Mucosa of stomach (tissue), 1 donor: ENCODE data around the gene EBP.

Experiments used
- H3K27me3 ChIP-seq: one replicate; pipeline ENCODE4 v1.7.0; 2013; ENCODE audit warnings: mild to moderate bottlenecking, low read length; ENCODE audit not compliant: control insufficient read depth, insufficient read depth
- H3K36me3 ChIP-seq: one replicate; pipeline ENCODE4 v1.7.0; 2013; ENCODE audit warnings: low read length; ENCODE audit not compliant: control insufficient read depth, insufficient read depth
- H3K4me1 ChIP-seq: one replicate; pipeline ENCODE4 v1.7.0; 2013; ENCODE audit warnings: mild to moderate bottlenecking, low read length; ENCODE audit not compliant: control insufficient read depth, insufficient read depth
- H3K4me3 ChIP-seq: one replicate; pipeline ENCODE4 v1.7.0; 2013; ENCODE audit warnings: low read length
- H3K9ac ChIP-seq: one replicate; pipeline ENCODE4 v1.7.0; 2013; ENCODE audit warnings: mild to moderate bottlenecking, low read length, moderate library complexity
- H3K9me3 ChIP-seq: one replicate; pipeline ENCODE4 v1.7.0; 2013; ENCODE audit warnings: mild to moderate bottlenecking, low read length, moderate library complexity; ENCODE audit not compliant: control insufficient read depth
- donor health status: Pancreatic carcinoma.

Gene EBP

GRCh38 chrX:48480142-48480541, 41.5 kb upstream of the EBP start:
- no peak overlapping the region for H3K9ac ChIP-seq
- no peaks in the 10 kb centered on the region for H3K36me3 ChIP-seq
- no peak overlapping the region for H3K4me3 ChIP-seq
- no peaks in the 10 kb centered on the region for H3K4me1 ChIP-seq
- H3K9me3 ChIP-seq = no peaks in the 10 kb centered on the region
- no peaks in the 10 kb centered on the region for H3K27me3 ChIP-seq

- Histone ChIP-seq H3K4me3 (no peak overlapping the region), H3K9me3 (no peaks in the 10 kb centered on the region), H3K4me1 (no peaks in the 10 kb centered on the region), H3K27me3 (no peaks in the 10 kb centered on the region), H3K9ac (no peak overlapping the region), H3K36me3 (no peaks in the 10 kb centered on the region)
These were observed 41.0 kb upstream of the EBP start for GRCh38 chrX:48480583-48480982.

- Histone ChIP-seq H3K27me3 (no peaks in the 10 kb centered on the region), H3K4me1 (peaks cover 5% of the 10 kb centered on the region), H3K9me3 (no peaks in the 10 kb centered on the region), H3K4me3 (no peak overlapping the region), H3K9ac (no peak overlapping the region), H3K36me3 (no peaks in the 10 kb centered on the region)
These were observed 39.1 kb upstream of the EBP start for GRCh38 chrX:48482526-48482925.

GRCh38 chrX:48487362-48487798, 34.2 kb upstream of the EBP start:
- H3K4me3 ChIP-seq = no peak overlapping the region
- H3K9ac ChIP-seq = no peak overlapping the region
- peaks cover 11% of the 10 kb centered on the region for H3K4me1 ChIP-seq
- H3K27me3 ChIP-seq = no peaks in the 10 kb centered on the region
- no peaks in the 10 kb centered on the region for H3K9me3 ChIP-seq
- no peaks in the 10 kb centered on the region for H3K36me3 ChIP-seq

GRCh38 chrX:48488034-48488433, 33.6 kb upstream of the EBP start:
- H3K9ac ChIP-seq = no peak overlapping the region
- no peak overlapping the region for H3K4me3 ChIP-seq
- no peaks in the 10 kb centered on the region for H3K36me3 ChIP-seq
- peaks cover 11% of the 10 kb centered on the region for H3K4me1 ChIP-seq
- H3K27me3 ChIP-seq = no peaks in the 10 kb centered on the region
- H3K9me3 ChIP-seq = no peaks in the 10 kb centered on the region

- Histone ChIP-seq H3K9ac (no peak overlapping the region), H3K27me3 (no peaks in the 10 kb centered on the region), H3K4me1 (peaks cover 11% of the 10 kb centered on the region), H3K36me3 (no peaks in the 10 kb centered on the region), H3K4me3 (no peak overlapping the region), H3K9me3 (no peaks in the 10 kb centered on the region)
These were observed 32.3 kb upstream of the EBP start for GRCh38 chrX:48489296-48489695.

- H3K4me3 ChIP-seq = no peak overlapping the region
- no peak overlapping the region for H3K9ac ChIP-seq
- H3K36me3 ChIP-seq = no peaks in the 10 kb centered on the region
- no peaks in the 10 kb centered on the region for H3K9me3 ChIP-seq
- no peaks in the 10 kb centered on the region for H3K27me3 ChIP-seq
- peaks cover 11% of the 10 kb centered on the region for H3K4me1 ChIP-seq
These were observed 31.7 kb upstream of the EBP start for GRCh38 chrX:48489892-48490291.

GRCh38 chrX:48490661-48491060, 30.9 kb upstream of the EBP start:
- Histone ChIP-seq H3K27me3 (no peaks in the 10 kb centered on the region), H3K4me3 (no peak overlapping the region), H3K36me3 (no peaks in the 10 kb centered on the region), H3K9ac (no peak overlapping the region), H3K9me3 (no peaks in the 10 kb centered on the region), H3K4me1 (peaks cover 11% of the 10 kb centered on the region)

- Histone ChIP-seq H3K9ac (no peak overlapping the region), H3K4me1 (peaks cover 10% of the 10 kb centered on the region), H3K27me3 (no peaks in the 10 kb centered on the region), H3K4me3 (no peak overlapping the region), H3K9me3 (no peaks in the 10 kb centered on the region), H3K36me3 (no peaks in the 10 kb centered on the region)
These were observed 29.8 kb upstream of the EBP start for GRCh38 chrX:48491809-48492208.

GRCh38 chrX:48492293-48492910, 29.2 kb upstream of the EBP start:
- peaks cover 6% of the 10 kb centered on the region for H3K4me1 ChIP-seq

GRCh38 chrX:48493890-48494364, 27.7 kb upstream of the EBP start:
- Histone ChIP-seq H3K27me3 (no peaks in the 10 kb centered on the region), H3K9me3 (no peaks in the 10 kb centered on the region), H3K4me3 (no peak overlapping the region), H3K36me3 (no peaks in the 10 kb centered on the region), H3K4me1 (no peaks in the 10 kb centered on the region), H3K9ac (no peak overlapping the region)

More at GRCh38 chrX:48492293-48492910, 29.2 kb upstream of the EBP start:
- no peak overlapping the region for H3K4me3 ChIP-seq
- no peaks in the 10 kb centered on the region for H3K36me3 ChIP-seq
- no peaks in the 10 kb centered on the region for H3K9me3 ChIP-seq
- no peak overlapping the region for H3K9ac ChIP-seq
- H3K27me3 ChIP-seq = no peaks in the 10 kb centered on the region

GRCh38 chrX:48496660-48497059, 24.9 kb upstream of the EBP start:
- Histone ChIP-seq H3K9me3 (no peaks in the 10 kb centered on the region), H3K27me3 (no peaks in the 10 kb centered on the region), H3K36me3 (no peaks in the 10 kb centered on the region), H3K9ac (no peak overlapping the region), H3K4me3 (no peak overlapping the region), H3K4me1 (no peaks in the 10 kb centered on the region)

- no peaks in the 10 kb centered on the region for H3K9me3 ChIP-seq
- no peaks in the 10 kb centered on the region for H3K27me3 ChIP-seq
- H3K4me1 ChIP-seq = no peaks in the 10 kb centered on the region
- H3K4me3 ChIP-seq = no peak overlapping the region
- H3K36me3 ChIP-seq = no peaks in the 10 kb centered on the region
- no peak overlapping the region for H3K9ac ChIP-seq
These were observed 23.7 kb upstream of the EBP start for GRCh38 chrX:48497871-48498270.
